H1 (cell line): ENCODE results near the gene ZMYND15. TPM values are rescaled to one million over a fixed set of nuclear protein-coding genes. Genes with fewer than 3 reads are reported as not detected.
A peak's percentile ranks its signal among the peaks of the same experiment; 100 is the strongest.

ENCODE experiments used
- CTCF ChIA-PET: fragments of 300-600 bp; sonication (Branson Sonifier 250); formaldehyde crosslinking; loops from one replicate; lab custom pipeline; 2021; ENCODE audit not compliant: partially characterized antibody; lab: Charles Lee
- POLR2A ChIA-PET: fragments of 300-600 bp; sonication (Branson Sonifier 250); formaldehyde crosslinking; loops from one replicate; lab custom pipeline; 2021; ENCODE audit warnings: inconsistent platforms; ENCODE audit not compliant: partially characterized antibody; lab: Charles Lee
- DNase-seq, 2 experiments: peaks; one replicate each; pipeline versions ENCODE4 v3.0.0 to v3.0.0-alpha.2; 2010 to 2022; ENCODE audit warnings: low spot score in 2 of 2, low read depth in 1 of 2, mixed read lengths in 1 of 2
- FAIRE-seq: peaks from 2 replicates; lab custom pipeline; 2011; peaks lifted over from hg19 to GRCh38; lab: Jason Lieb, UNC
- H2AFZ ChIP-seq: 2 replicates; pipeline ENCODE4 v1.8.1; 2012; ENCODE audit warnings: low read length, inconsistent platforms
- H2AK5ac ChIP-seq: 2 replicates; pipeline ENCODE4 v1.6.1; 2013; ENCODE audit warnings: low read depth, low read length
- H2BK120ac ChIP-seq: replicated peaks from 2 replicates; pipeline ENCODE3; 2013; ENCODE audit warnings: low read depth, low read length, inconsistent platforms
- H2BK12ac ChIP-seq: 2 replicates; pipeline ENCODE4 v1.6.1; 2013; ENCODE audit warnings: low read depth, low read length
- H2BK15ac ChIP-seq: 2 replicates; pipeline ENCODE4 v1.6.1; 2013; ENCODE audit warnings: low read length
- H2BK20ac ChIP-seq: 2 replicates; pipeline ENCODE4 v1.6.1; 2013; ENCODE audit warnings: low read length
- H2BK5ac ChIP-seq: 2 replicates; pipeline ENCODE4 v1.6.1; 2013; ENCODE audit warnings: low read depth, low read length
- H3K14ac ChIP-seq: 2 replicates; pipeline ENCODE4 v1.6.1; 2013; ENCODE audit warnings: inconsistent platforms; ENCODE audit not compliant: insufficient read length
- H3K18ac ChIP-seq: 2 replicates; pipeline ENCODE4 v1.6.1; 2013; ENCODE audit warnings: low read length; ENCODE audit errors: extremely low read depth
- H3K23ac ChIP-seq: 2 replicates; pipeline ENCODE4 v1.6.1; 2013; ENCODE audit warnings: inconsistent platforms; ENCODE audit not compliant: insufficient read length
- H3K23me2 ChIP-seq: 2 replicates; pipeline ENCODE4 v1.6.1; 2013; ENCODE audit warnings: low read depth, low read length
- H3K27ac ChIP-seq: 2 replicates; pipeline ENCODE4 v1.6.1; 2011; ENCODE audit warnings: low read depth, low read length, inconsistent platforms
- H3K27me3 ChIP-seq, 4 experiments: replicated peaks in 1 of 4; 1 replicate in 1 of 4; 2 replicates in 3 of 4; pipeline versions ENCODE4 v1.6.1 to v1.8.1; 2011 to 2013; ENCODE audit warnings: low read length in 3 of 4, mild to moderate bottlenecking in 3 of 4, inconsistent platforms in 2 of 4, mixed read lengths in 2 of 4, moderate library complexity in 1 of 4; ENCODE audit not compliant: control insufficient read depth in 3 of 4, insufficient read depth in 3 of 4; ENCODE audit errors: extremely low read depth in 1 of 4
- H3K36me3 ChIP-seq, 4 experiments: 2 replicates each; pipeline versions ENCODE4 v1.6.1 to v1.8.1; 2011 to 2013; ENCODE audit warnings: mild to moderate bottlenecking in 4 of 4, low read length in 3 of 4, moderate library complexity in 2 of 4, control low read depth in 1 of 4, inconsistent platforms in 1 of 4; ENCODE audit not compliant: insufficient read depth in 4 of 4, control insufficient read depth in 2 of 4
- H3K4ac ChIP-seq: replicated peaks from 2 replicates; pipeline ENCODE3; 2013; ENCODE audit warnings: low read length, low read depth, mixed read lengths, inconsistent platforms; ENCODE audit not compliant: insufficient read length
- H3K4me1 ChIP-seq, 4 experiments: replicated peaks in 1 of 4; 1 replicate in 1 of 4; 2 replicates in 3 of 4; pipeline versions ENCODE4 v1.6.1 to v1.8.1; 2011 to 2013; ENCODE audit warnings: low read length in 3 of 4, inconsistent platforms in 2 of 4, mixed read lengths in 1 of 4; ENCODE audit not compliant: insufficient read depth in 4 of 4, control insufficient read depth in 3 of 4
- H3K4me2 ChIP-seq, 2 experiments: 2 replicates each; pipeline versions ENCODE4 v1.6.1 to v1.8.1; 2011 to 2013; ENCODE audit warnings: low read depth in 2 of 2, low read length in 2 of 2, control low read depth in 1 of 2, inconsistent platforms in 1 of 2, mild to moderate bottlenecking in 1 of 2; ENCODE audit not compliant: insufficient read depth in 1 of 2
- H3K4me3 ChIP-seq, 4 experiments: fragments of 200-600, 300-600 bp in 1 of 4; sonication (generic), shearing (Covaris generic), sonication (Bioruptor Twin) in 1 of 4; 2 replicates each; pipeline versions ENCODE4 v1.5.1 to v1.8.1; 2011 to 2016; ENCODE audit warnings: low read length in 4 of 4, low read depth in 3 of 4, control low read depth in 2 of 4, inconsistent platforms in 2 of 4, mild to moderate bottlenecking in 2 of 4, mixed read lengths in 1 of 4, moderate library complexity in 1 of 4; ENCODE audit not compliant: insufficient read depth in 2 of 4; ENCODE audit errors: extremely low read depth in 1 of 4
- H3K56ac ChIP-seq: replicated peaks from 2 replicates; pipeline ENCODE3; 2013; ENCODE audit warnings: low read depth, mild to moderate bottlenecking, mixed read lengths, low read length, inconsistent platforms; ENCODE audit not compliant: insufficient read length
- H3K79me1 ChIP-seq: 2 replicates; pipeline ENCODE4 v1.6.1; 2013; ENCODE audit warnings: low read depth, low read length, control low read depth
- H3K79me2 ChIP-seq, 2 experiments: 2 replicates each; pipeline versions ENCODE4 v1.6.1 to v1.8.1; 2012 to 2013; ENCODE audit warnings: low read length in 2 of 2, mild to moderate bottlenecking in 2 of 2, inconsistent platforms in 1 of 2; ENCODE audit not compliant: insufficient read depth in 2 of 2, control insufficient read depth in 1 of 2
- H3K9ac ChIP-seq, 4 experiments: replicated peaks in 1 of 4; 1 replicate in 1 of 4; 2 replicates in 3 of 4; pipeline versions ENCODE4 v1.6.1 to v1.8.1; 2011 to 2013; ENCODE audit warnings: low read depth in 3 of 4, low read length in 3 of 4, control low read depth in 2 of 4, mild to moderate bottlenecking in 2 of 4, moderate library complexity in 2 of 4, inconsistent platforms in 1 of 4; ENCODE audit errors: extremely low read depth in 1 of 4
- H3K9me3 ChIP-seq, 2 experiments: 2 replicates each; pipeline versions ENCODE4 v1.6.1 to v1.8.1; 2012 to 2013; ENCODE audit warnings: mild to moderate bottlenecking in 2 of 2, moderate library complexity in 2 of 2, control low read depth in 1 of 2, inconsistent platforms in 1 of 2, low read depth in 1 of 2, low read length in 1 of 2, mixed read lengths in 1 of 2; ENCODE audit not compliant: insufficient read depth in 2 of 2
- H4K20me1 ChIP-seq, 2 experiments: replicated peaks in 1 of 2; 2 replicates each; pipeline versions ENCODE3 to v1.8.1; 2011 to 2013; ENCODE audit warnings: inconsistent platforms in 2 of 2, low read length in 2 of 2, mild to moderate bottlenecking in 1 of 2; ENCODE audit not compliant: insufficient read depth in 2 of 2, control insufficient read depth in 1 of 2
- H4K5ac ChIP-seq: 2 replicates; pipeline ENCODE4 v1.6.1; 2013; ENCODE audit warnings: low read length, low read depth, mixed read lengths, inconsistent platforms; ENCODE audit not compliant: insufficient read length
- H4K8ac ChIP-seq: 2 replicates; pipeline ENCODE4 v1.8.0; 2013; ENCODE audit warnings: mild to moderate bottlenecking, moderate library complexity, low read length, inconsistent platforms; ENCODE audit not compliant: insufficient read depth; ENCODE audit errors: extremely low read depth
- H4K91ac ChIP-seq: replicated peaks from 2 replicates; pipeline ENCODE3; 2013; ENCODE audit warnings: low read length, mixed read lengths, inconsistent platforms; ENCODE audit not compliant: insufficient read length
- JUND ChIP-seq: IDR thresholded peaks from 2 replicates; pipeline ENCODE4 v1.6.1; 2011; ENCODE audit warnings: mild to moderate bottlenecking, improper control_type of control experiment, low read length
- WGBS, 2 experiments: shearing (Covaris generic) in 1 of 2; methylation state at CpG; one replicate each; pipeline versions ENCODE4 v1.1.6 to v1.1.7; 2013 to 2015; ENCODE audit warnings: low lambda C conversion rate in 2 of 2, mixed read lengths in 2 of 2, inconsistent platforms in 1 of 2, low coverage in 1 of 2, missing lambda C conversion rate in 1 of 2; ENCODE audit not compliant: insufficient replicate concordance in 2 of 2, insufficient coverage in 1 of 2, insufficient read length in 1 of 2; ENCODE audit errors: extremely low coverage in 1 of 2, missing lambda C conversion rate in 1 of 2; 5-methylcytosine and 5-hydroxymethylcytosine counted together
- polyA plus RNA-seq, 7 experiments: library from polyadenylated mRNA; depleted of rRNA in 3 of 7; stranded (reverse) in 5 of 7; unstranded in 2 of 7; fragments of >200 nt in 5 of 7; fragments of 200-250 nt in 2 of 7; gene quantifications; 1 replicate in 5 of 7; 2 replicates in 1 of 7; 4 replicates in 1 of 7; pipeline versions ENCODE4 v1.2.1 to v1.2.3, GENCODE V29; 2011 to 2013; ENCODE audit warnings: missing spikeins in 2 of 7, mixed read lengths in 2 of 7
- total RNA-seq: library from RNA; stranded (reverse); fragmentation: NEBNext Ultra II Directional; extraction: Animal tissue kit (Norgen Biotek cat#: 25700); gene quantifications from 2 replicates; pipeline ENCODE4 v1.2.1, GENCODE V29; 2021

The ZMYND15 gene
- total and polyA plus RNA-seq, 2 of the 8 experiments (the other 6 are each of a cell fraction or from before 2014, with no cell fraction given): 0.53 to 0.58 TPM

GRCh38 chr17:4790705-4791088 lies 51.1 kb downstream of the ZMYND15 start:
- Histone ChIP-seq H4K91ac (no peak overlapping the region), H2BK120ac (no peak overlapping the region), H3K9me3 (no peaks in the 10 kb centered on the region), H3K27me3 (peaks cover 3 to 30% (median 17%) of the 10 kb centered on the region in 4 experiments), H3K79me2 (no peaks in the 10 kb centered on the region), H3K23ac (no peak overlapping the region), H3K4ac (no peak overlapping the region), H4K5ac (no peak overlapping the region), H2BK20ac (no peak overlapping the region), H3K23me2 (peaks cover 17% of the 10 kb centered on the region), H2AFZ (peak overlapping the region; percentile 97), H2BK15ac (0 out of 2 replicates have a peak overlapping the region, but pooled peaks have one; percentile 19), H3K4me2 (peak overlapping the region; percentile 70 to 98), H3K4me3 (peak overlapping the region; percentile 46 to 74 (median 66)), H3K36me3 (no peaks in the 10 kb centered on the region), H3K56ac (no peak overlapping the region), H4K8ac (no peak overlapping the region), H3K14ac (no peak overlapping the region), H2BK5ac (no peak overlapping the region), H3K4me1 (peaks cover 0 to 14% (median 8%) of the 10 kb centered on the region in 4 experiments; a peak in 5 of 7 replicates), H4K20me1 (peaks cover 0 to 2% of the 10 kb centered on the region in 2 experiments), H2AK5ac (no peak overlapping the region), H3K79me1 (no peaks in the 10 kb centered on the region), H3K18ac (no peak overlapping the region), H2BK12ac (peak overlapping the region; percentile 75), H3K27ac (no peak overlapping the region), H3K9ac (peak overlapping the region in 1 of 4 experiments; percentile 23; a peak in 3 of 7 replicates)
- POLR2A ChIA-PET: interaction anchor here (1.1 to 3.1 kb wide), 4 partner anchors 16 to 110 kb away, joined by 3 to 15 read pairs (median 9); partner anchors contain the start of gene PLD2
- FAIRE-seq: no peak
- no peak for TF ChIP-seq JUND
- CTCF ChIA-PET: interaction anchor here (0.7 to 4.8 kb wide), 19 partner anchors 13 to 228 kb away, joined by 3 to 27 read pairs (median 4); partner anchors contain the start of genes MED11 and PLD2
- 77% methylated on average over 7 of the region's 7 CpGs; no CpG with 5 or more reads in 1 of the 2 experiments for WGBS, 2 experiments
- DNase-seq: no peak
